GM21528 (cell line): ENCODE measurements around the gene EXD2.

Source experiments
- ATAC-seq: cut with Tn5 transposase; IDR thresholded peaks from one replicate; pipeline ENCODE4 v1.9.1; 2021; ENCODE audit warnings: mild to moderate bottlenecking, moderate library complexity; ENCODE audit not compliant: unreplicated experiment, low FRiP score

Gene EXD2

GRCh38 chr14:69246331-69246730 is 55.0 kb downstream of the EXD2 start:
- ATAC-seq, result no peak

- ATAC-seq, result no peak
These were observed 56.6 kb downstream of the EXD2 start for GRCh38 chr14:69247676-69248440.

- ATAC-seq, result no peak
These were observed 58.3 kb downstream of the EXD2 start for GRCh38 chr14:69249603-69250002.

- ATAC-seq, result no peak
These were observed 61.6 kb downstream of the EXD2 start for GRCh38 chr14:69252851-69253250.

- no peak for ATAC-seq
These were observed 67.8 kb downstream of the EXD2 start for GRCh38 chr14:69259168-69259526.

GRCh38 chr14:69259527-69260189 is 68.4 kb downstream of the EXD2 start, which contains the start of gene GALNT16:
Gene GALNT16, plus strand, starts transcription at chr14:69260158. Its CDS starts 133 bp downstream, at chr14:69260291.
- no peak for ATAC-seq

GRCh38 chr14:69260190-69260860 is 69.0 kb downstream of the EXD2 start:
- ATAC-seq, result no peak

- no peak for ATAC-seq
These were observed 69.7 kb downstream of the EXD2 start for GRCh38 chr14:69260861-69261564.

GRCh38 chr14:69261761-69262331 is 70.5 kb downstream of the EXD2 start:
- ATAC-seq, result no peak

- ATAC-seq, result no peak
These were observed 71.2 kb downstream of the EXD2 start for GRCh38 chr14:69262516-69262915.

GRCh38 chr14:69263364-69263763 is 72.1 kb downstream of the EXD2 start:
- ATAC-seq, result no peak

- no peak for ATAC-seq
These were observed 72.5 kb downstream of the EXD2 start for GRCh38 chr14:69263771-69264170.

- no peak for ATAC-seq
These were observed 75.5 kb downstream of the EXD2 start for GRCh38 chr14:69266572-69267345.

GRCh38 chr14:69267492-69267891 is 76.2 kb downstream of the EXD2 start:
- no peak for ATAC-seq

GRCh38 chr14:69268223-69268622 is 76.9 kb downstream of the EXD2 start:
- ATAC-seq, result no peak

- ATAC-seq, result no peak
These were observed 77.5 kb downstream of the EXD2 start for GRCh38 chr14:69268763-69269162.

- no peak for ATAC-seq
These were observed 78.1 kb downstream of the EXD2 start for GRCh38 chr14:69269381-69269780.

- ATAC-seq, result no peak
These were observed 78.8 kb downstream of the EXD2 start for GRCh38 chr14:69270097-69270496.

- ATAC-seq, result no peak
These were observed 79.8 kb downstream of the EXD2 start for GRCh38 chr14:69270795-69271708.
